Measurements from ENCODE around the gene FZD7. TPM values are rescaled to one million over a fixed set of nuclear protein-coding genes. Genes with fewer than 3 reads are reported as not detected.

The FZD7 gene
- total RNA-seq, 2 experiments from 2014 or later = 0.17 to 0.25 TPM

GRCh38 chr2:202001826-202002225 lies 31.8 kb upstream of the FZD7 start:
- Histone ChIP-seq H3K27me3 (ENCODE audit: control insufficient read depth in 1 of 2, insufficient read depth in 2 of 2, low read length in 2 of 2) (no peaks in the 10 kb centered on the region), H3K4me1 (ENCODE audit: insufficient read depth, low read length) (no peaks in the 10 kb centered on the region), H3K27ac (ENCODE audit: low read depth in 1 of 2, low read length in 2 of 2) (no peak overlapping the region), H3K9me3 (ENCODE audit: control insufficient read depth in 1 of 2, insufficient read depth in 1 of 2, low read length in 2 of 2) (no peaks in the 10 kb centered on the region), H3K36me3 (ENCODE audit: insufficient read depth, low read length) (no peaks in the 10 kb centered on the region), H3K4me3 (ENCODE audit: low read length) (no peak overlapping the region)
- TF ChIP-seq CTCF (IDR thresholded peaks at IDR 0.05) = no peak
- Mint-ChIP-seq H3K4me3 (no peak overlapping the region), H3K9me3 (no peaks in the 10 kb centered on the region), H3K27ac (no peak overlapping the region), H3K27me3 (no peaks in the 10 kb centered on the region), H3K4me1 (ENCODE audit: low read depth) (no peaks in the 10 kb centered on the region), H3K36me3 (ENCODE audit: low read depth) (no peaks in the 10 kb centered on the region)
- ChIA-PET CTCF (no interaction called here), POLR2A (no interaction called here)
- no peak for DNase-seq
- intact Hi-C loops (cut with DNase I, micrococcal nuclease) = no loop called here
- ATAC-seq (ENCODE audit: poor library complexity) = no peak

- ChIA-PET CTCF (no interaction called here), POLR2A (no interaction called here)
- Mint-ChIP-seq H3K27ac (no peak overlapping the region), H3K4me1 (ENCODE audit: low read depth) (no peaks in the 10 kb centered on the region), H3K27me3 (no peaks in the 10 kb centered on the region), H3K9me3 (no peaks in the 10 kb centered on the region), H3K36me3 (ENCODE audit: low read depth) (no peaks in the 10 kb centered on the region), H3K4me3 (no peak overlapping the region)
- TF ChIP-seq CTCF (IDR thresholded peaks at IDR 0.05) = no peak
- Histone ChIP-seq H3K36me3 (ENCODE audit: insufficient read depth, low read length) (no peaks in the 10 kb centered on the region), H3K4me3 (ENCODE audit: low read length) (no peak overlapping the region), H3K27ac (ENCODE audit: low read depth in 1 of 2, low read length in 2 of 2) (no peak overlapping the region), H3K4me1 (ENCODE audit: insufficient read depth, low read length) (no peaks in the 10 kb centered on the region), H3K9me3 (ENCODE audit: control insufficient read depth in 1 of 2, insufficient read depth in 1 of 2, low read length in 2 of 2) (no peaks in the 10 kb centered on the region), H3K27me3 (ENCODE audit: control insufficient read depth in 1 of 2, insufficient read depth in 2 of 2, low read length in 2 of 2) (no peaks in the 10 kb centered on the region)
- intact Hi-C loops (cut with DNase I, micrococcal nuclease) = no loop called here
- no peak for DNase-seq
- no peak for ATAC-seq (ENCODE audit: poor library complexity)
These were observed 31.3 kb upstream of the FZD7 start for GRCh38 chr2:202002381-202002780.

GRCh38 chr2:202005272-202005887 lies 28.3 kb upstream of the FZD7 start:
- ChIA-PET POLR2A (interaction anchor here (0.6 to 1.0 kb wide), 2 partner anchors 11 to 52 kb away, joined by 3 read pairs; no protein-coding TSS in a partner anchor), CTCF (no interaction called here)
- Mint-ChIP-seq H3K36me3 (ENCODE audit: low read depth) (no peaks in the 10 kb centered on the region), H3K9me3 (no peaks in the 10 kb centered on the region), H3K27me3 (peaks cover 9% of the 10 kb centered on the region), H3K4me3 (no peak overlapping the region), H3K4me1 (ENCODE audit: low read depth) (no peaks in the 10 kb centered on the region), H3K27ac (no peak overlapping the region)
- no peaks in the 10 kb centered on the region for H3K36me3 ChIP-seq (ENCODE audit: insufficient read depth, low read length)
- H3K4me3 ChIP-seq (ENCODE audit: low read length) = no peak overlapping the region
- no peak overlapping the region for H3K27ac ChIP-seq (ENCODE audit: low read depth in 1 of 2, low read length in 2 of 2)
- TF ChIP-seq CTCF (IDR thresholded peaks at IDR 0.05) = no peak
- DNase-seq (no peak), ATAC-seq (ENCODE audit: poor library complexity) (no peak)
- no peaks in the 10 kb centered on the region for H3K27me3 ChIP-seq (ENCODE audit: control insufficient read depth in 1 of 2, insufficient read depth in 2 of 2, low read length in 2 of 2)
- no peaks in the 10 kb centered on the region for H3K4me1 ChIP-seq (ENCODE audit: insufficient read depth, low read length)
- intact Hi-C loops (cut with DNase I, micrococcal nuclease) = loop anchor here in 1 of 2 experiments (5.0 kb wide), 1 partner anchor 52 kb away; no protein-coding TSS in a partner anchor
- H3K9me3 ChIP-seq (ENCODE audit: control insufficient read depth in 1 of 2, insufficient read depth in 1 of 2, low read length in 2 of 2) = no peaks in the 10 kb centered on the region
